ENCODE measurements around the gene CABP2. TPM values are rescaled to one million over a fixed set of nuclear protein-coding genes. Genes with fewer than 3 reads are reported as not detected.
"Not testable (repeated sequence)": the region's sequence is repeated elsewhere in the genome, so short reads cannot be mapped to it uniquely, and the experiment has no call there.

Gene CABP2
- total RNA-seq, 2 experiments from 2014 or later: not detected

DNA sequence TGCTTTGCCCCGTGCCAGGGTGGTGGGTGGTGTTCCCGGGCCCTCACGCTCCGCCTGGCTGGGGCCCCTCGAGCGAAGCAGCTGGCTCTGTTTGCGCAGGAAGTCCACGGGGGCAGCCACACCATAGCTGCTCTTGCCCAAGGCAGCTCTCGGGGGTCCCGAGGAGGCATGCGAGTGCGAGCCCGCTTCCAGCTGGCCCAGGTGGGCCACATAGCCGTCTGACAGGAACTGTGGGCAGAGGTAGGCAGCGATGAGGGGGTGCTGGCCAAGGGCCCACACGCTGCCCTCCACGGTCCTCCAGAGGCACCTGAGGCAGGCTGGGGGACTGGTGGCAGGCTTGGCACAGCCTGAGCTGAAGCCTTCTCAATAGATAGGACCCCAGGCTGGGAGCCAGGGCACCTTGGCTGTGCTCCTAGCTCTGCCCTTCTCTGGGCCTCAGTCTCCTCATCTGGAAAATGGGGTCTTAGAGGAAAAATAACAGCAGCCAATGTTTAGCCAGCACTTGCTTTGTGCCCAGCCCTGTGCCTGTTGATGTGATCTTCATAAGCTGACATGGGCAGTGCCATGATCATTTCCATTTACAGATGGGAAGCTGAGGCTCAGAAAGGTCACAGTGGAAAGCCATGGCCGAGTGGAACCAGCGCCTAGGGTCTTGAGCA is 31.0 kb downstream of the CABP2 start:
- CTCF ChIA-PET: interaction anchor here (1.3 kb wide), 1 partner anchor 146 kb away, joined by 3 read pairs; no protein-coding TSS in a partner anchor
- Mint-ChIP-seq H3K9me3 (ENCODE audit: low read depth) (no peaks in the 10 kb centered on the region), H3K36me3 (peaks cover 24% of the 10 kb centered on the region), H3K27ac (no peak overlapping the region), H3K27me3 (no peaks in the 10 kb centered on the region), H3K4me1 (peaks cover 22% of the 10 kb centered on the region), H3K4me3 (no peak overlapping the region)
- ATAC-seq (no peak), DNase-seq (no peak)

DNA sequence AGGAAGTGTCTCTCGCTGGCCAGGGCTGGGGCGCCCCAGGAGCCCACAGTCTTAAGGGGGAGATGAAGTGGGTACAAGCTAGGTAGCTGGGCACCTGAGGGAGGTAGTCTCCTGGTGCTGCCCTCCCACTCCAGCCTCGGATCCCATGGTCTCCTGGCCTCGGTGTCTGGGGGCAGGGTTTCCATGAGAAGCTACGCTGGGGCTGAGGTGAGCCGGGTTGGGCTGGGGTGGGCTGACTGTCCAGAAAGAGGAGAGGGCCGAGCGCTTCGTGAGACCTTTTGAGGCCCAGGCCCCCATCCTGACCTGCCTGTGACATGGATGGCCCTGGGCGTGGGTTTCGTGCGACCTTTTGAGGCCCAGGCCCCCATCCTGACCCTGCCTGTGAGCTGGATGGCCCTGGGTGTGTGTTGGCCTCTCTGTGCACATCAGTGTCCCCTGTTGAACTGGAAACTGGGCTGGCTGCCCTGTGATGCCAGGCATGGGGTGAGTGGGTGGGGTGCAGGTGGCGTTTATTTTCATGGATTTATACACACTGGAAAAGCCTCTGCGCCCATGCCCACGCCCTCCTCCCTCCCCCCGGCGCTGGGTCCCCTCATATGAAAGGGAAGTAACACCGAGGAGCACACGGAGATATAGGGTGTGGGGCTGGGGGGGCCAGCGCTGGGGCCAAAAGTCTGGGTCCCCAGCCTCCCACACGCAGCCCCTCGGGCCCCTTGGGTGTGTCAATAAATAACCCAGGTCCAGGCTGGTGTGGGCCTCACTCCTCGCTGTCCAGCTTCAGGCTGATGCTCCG is 31.8 kb downstream of the CABP2 start:
- ATAC-seq (no peak), DNase-seq (peak; percentile 40)
- Mint-ChIP-seq H3K4me3 (no peak overlapping the region), H3K27ac (no peak overlapping the region), H3K4me1 (peaks cover 29% of the 10 kb centered on the region), H3K9me3 (ENCODE audit: low read depth) (no peaks in the 10 kb centered on the region), H3K27me3 (no peaks in the 10 kb centered on the region), H3K36me3 (peaks cover 29% of the 10 kb centered on the region)
- CTCF ChIA-PET: interaction anchor here (1.0 to 1.3 kb wide), 2 partner anchors 145 to 229 kb away, joined by 3 read pairs; no protein-coding TSS in a partner anchor

DNA sequence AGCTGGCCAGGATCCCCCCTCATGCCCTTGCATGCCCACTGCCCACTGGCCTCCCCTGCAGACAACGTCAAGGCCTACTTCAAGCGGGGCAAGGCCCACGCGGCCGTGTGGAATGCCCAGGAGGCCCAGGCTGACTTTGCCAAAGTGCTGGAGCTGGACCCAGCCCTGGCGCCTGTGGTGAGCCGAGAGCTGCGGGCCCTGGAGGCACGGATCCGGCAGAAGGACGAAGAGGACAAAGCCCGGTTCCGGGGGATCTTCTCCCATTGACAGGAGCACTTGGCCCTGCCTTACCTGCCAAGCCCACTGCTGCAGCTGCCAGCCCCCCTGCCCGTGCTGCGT is 32.5 kb downstream of the CABP2 start:
- Mint-ChIP-seq H3K9me3 (ENCODE audit: low read depth) (no peaks in the 10 kb centered on the region), H3K4me1 (peaks cover 37% of the 10 kb centered on the region), H3K27ac (no peak overlapping the region), H3K4me3 (no peak overlapping the region), H3K27me3 (no peaks in the 10 kb centered on the region), H3K36me3 (peaks cover 31% of the 10 kb centered on the region)
- no peak for DNase-seq
- CTCF ChIA-PET: interaction anchor here (1.0 kb wide), 1 partner anchor 229 kb away, joined by 3 read pairs; no protein-coding TSS in a partner anchor
- ATAC-seq: no peak

DNA sequence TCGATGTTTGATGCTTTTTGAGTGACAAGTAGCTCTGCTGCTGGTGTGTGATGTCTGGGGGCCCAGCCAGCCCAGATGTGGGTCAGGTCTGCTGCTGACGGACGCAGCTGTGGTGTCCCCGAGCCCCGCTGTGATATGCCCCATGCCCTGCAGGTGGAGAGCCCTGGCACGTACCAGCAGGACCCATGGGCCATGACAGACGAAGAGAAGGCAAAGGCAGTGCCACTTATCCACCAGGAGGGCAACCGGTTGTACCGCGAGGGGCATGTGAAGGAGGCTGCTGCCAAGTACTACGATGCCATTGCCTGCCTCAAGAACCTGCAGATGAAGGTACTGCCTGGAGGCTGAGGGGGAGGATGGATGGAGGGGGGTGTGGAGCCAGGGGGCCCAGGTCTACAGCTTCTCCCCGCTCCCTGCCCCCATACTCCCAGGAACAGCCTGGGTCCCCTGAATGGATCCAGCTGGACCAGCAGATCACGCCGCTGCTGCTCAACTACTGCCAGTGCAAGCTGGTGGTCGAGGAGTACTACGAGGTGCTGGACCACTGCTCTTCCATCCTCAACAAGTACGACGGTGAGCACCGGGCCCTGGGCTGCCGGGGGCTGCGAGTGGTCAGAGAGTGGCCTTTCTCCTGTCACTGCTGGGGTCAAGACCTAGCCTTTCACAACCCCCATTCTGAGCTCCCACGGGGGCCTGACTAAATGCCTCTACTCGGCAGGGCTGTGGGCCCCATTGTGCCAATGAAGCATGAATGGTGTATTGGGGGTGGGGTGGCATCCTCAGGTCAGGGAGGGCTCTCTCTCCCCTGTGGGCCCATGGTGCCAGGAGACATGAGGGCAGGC is 33.1 kb downstream of the CABP2 start:
- peaks cover 40% of the 10 kb centered on the region for H3K4me1 Mint-ChIP-seq
- H3K27ac Mint-ChIP-seq: peak overlapping the region; percentile 73
- H3K27me3 Mint-ChIP-seq: no peaks in the 10 kb centered on the region
- peaks cover 33% of the 10 kb centered on the region for H3K36me3 Mint-ChIP-seq
- no peaks in the 10 kb centered on the region for H3K9me3 Mint-ChIP-seq (ENCODE audit: low read depth)
- CTCF ChIA-PET: interaction anchor here (1.0 to 1.3 kb wide), 2 partner anchors 12 to 228 kb away, joined by 3 read pairs; no protein-coding TSS in a partner anchor
- DNase-seq (no peak), ATAC-seq (no peak)
- no peak overlapping the region for H3K4me3 Mint-ChIP-seq

DNA sequence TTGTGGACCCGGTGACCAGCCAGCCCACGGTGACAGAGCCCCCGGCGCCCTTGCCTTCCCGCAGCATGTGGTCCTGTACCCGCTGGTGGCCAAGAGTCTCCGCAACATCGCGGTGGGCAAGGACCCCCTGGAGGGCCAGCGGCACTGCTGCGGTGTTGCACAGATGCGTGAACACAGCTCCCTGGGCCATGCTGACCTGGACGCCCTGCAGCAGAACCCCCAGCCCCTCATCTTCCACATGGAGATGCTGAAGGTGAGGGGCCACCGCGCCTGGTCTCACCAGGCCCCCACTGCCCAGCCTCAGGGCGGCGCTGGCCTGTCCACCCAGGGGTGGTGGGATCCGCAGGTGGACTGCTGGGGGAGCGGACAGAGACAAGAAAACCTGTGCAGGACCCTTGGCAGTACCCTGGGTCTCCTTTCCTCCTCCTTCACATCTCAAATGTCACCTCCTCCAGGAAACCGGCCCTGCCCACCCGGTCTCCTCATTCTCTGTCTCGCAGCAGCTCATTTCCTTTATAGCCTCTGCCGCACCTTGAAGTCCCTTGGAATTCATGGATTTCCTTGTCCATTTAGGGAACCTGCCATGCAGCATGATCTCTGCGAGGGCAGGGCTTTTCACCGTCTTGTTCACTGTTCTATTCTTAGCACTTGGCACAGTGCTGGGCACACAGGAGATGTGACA is 33.9 kb downstream of the CABP2 start:
- H3K4me1 Mint-ChIP-seq: peaks cover 47% of the 10 kb centered on the region
- H3K27ac Mint-ChIP-seq: peak overlapping the region; percentile 99
- H3K4me3 Mint-ChIP-seq: no peak overlapping the region
- H3K36me3 Mint-ChIP-seq: peaks cover 39% of the 10 kb centered on the region
- no peak for DNase-seq
- H3K9me3 Mint-ChIP-seq (ENCODE audit: low read depth): no peaks in the 10 kb centered on the region
- ATAC-seq: no peak
- no peaks in the 10 kb centered on the region for H3K27me3 Mint-ChIP-seq
- CTCF ChIA-PET: interaction anchor here (1.3 to 2.1 kb wide), 2 partner anchors 12 to 17 kb away, joined by 3 to 8 read pairs; partner anchors contain the start of gene PITPNM1

DNA sequence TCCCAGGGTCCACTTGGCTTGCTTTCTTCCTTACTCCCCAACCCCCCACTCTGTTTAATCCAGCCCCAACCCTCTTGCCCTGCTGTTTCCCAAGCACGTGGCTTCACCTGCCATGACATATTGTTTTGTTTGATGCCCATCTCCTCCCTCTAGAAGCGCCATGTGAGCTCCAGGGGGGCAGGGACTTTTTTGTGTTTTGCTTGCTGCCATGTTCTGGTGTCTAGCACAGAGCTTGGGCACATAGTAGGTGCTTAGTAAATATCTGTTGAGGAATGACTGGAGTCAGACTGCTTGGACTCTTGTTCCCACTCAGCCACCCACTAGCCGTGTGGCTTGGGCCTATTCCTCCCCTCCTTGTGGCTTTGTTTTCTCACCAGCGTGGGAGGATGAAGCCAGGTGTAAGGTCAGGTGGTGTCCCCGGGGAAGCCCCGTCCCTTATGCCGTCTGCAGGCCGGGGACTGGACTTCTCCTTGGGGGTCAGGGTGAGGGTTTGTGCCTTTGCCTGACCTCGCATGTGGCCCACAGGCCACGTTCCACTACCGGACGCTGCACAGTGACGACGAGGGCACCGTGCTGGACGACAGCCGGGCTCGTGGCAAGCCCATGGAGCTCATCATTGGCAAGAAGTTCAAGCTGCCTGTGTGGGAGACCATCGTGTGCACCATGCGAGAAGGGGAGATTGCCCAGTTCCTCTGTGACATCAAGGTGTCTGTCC is 36.6 kb downstream of the CABP2 start:
- H3K4me3 Mint-ChIP-seq: peak overlapping the region; percentile 80
- H3K9me3 Mint-ChIP-seq (ENCODE audit: low read depth): no peaks in the 10 kb centered on the region
- H3K27me3 Mint-ChIP-seq: no peaks in the 10 kb centered on the region
- peaks cover 67% of the 10 kb centered on the region for H3K4me1 Mint-ChIP-seq
- DNase-seq (peak; percentile 75), ATAC-seq (no peak)
- peak overlapping the region; percentile 99 for H3K27ac Mint-ChIP-seq
- CTCF ChIA-PET: interaction anchor here (1.0 to 3.6 kb wide), 10 partner anchors 18 to 128 kb away, joined by 3 to 19 read pairs (median 4); partner anchors contain the start of genes CDK2AP2, PITPNM1, PPP1CA and TBC1D10C
- H3K36me3 Mint-ChIP-seq: peaks cover 43% of the 10 kb centered on the region

DNA sequence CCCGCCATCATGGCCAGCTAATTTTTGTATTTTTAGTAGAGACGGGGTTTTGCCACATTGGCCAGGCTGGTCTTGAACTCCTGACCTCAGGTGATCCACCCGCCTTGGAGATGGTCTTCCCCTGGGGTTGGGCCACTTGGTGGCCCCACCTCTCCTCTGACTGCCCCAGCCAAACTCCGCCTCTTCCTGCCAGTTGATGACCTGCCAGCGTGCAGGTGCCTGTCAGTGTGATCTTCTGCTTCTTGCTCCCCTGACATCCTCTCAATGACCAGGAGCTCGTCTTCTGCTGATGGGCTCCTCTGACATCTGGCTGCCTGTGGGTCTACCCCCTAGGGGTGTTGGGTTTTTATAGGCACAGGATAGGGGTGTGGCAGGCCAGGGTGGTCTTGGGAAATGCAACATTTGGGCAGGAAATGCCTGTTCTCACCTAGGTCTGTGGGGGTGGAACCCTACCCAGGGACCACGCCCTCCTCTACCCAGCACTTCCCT is 37.3 kb downstream of the CABP2 start:
- Mint-ChIP-seq H3K4me1 (peaks cover 67% of the 10 kb centered on the region), H3K4me3 (peak overlapping the region; percentile 80), H3K36me3 (peaks cover 40% of the 10 kb centered on the region), H3K27ac (peak overlapping the region; percentile 99)
- not testable (repeated sequence) for H3K9me3 Mint-ChIP-seq (ENCODE audit: low read depth); H3K27me3 Mint-ChIP-seq
- ATAC-seq (peak; percentile 16), DNase-seq (peak; percentile 89)
- CTCF ChIA-PET: interaction anchor here (0.7 to 3.6 kb wide), 12 partner anchors 17 to 128 kb away, joined by 3 to 19 read pairs (median 4); partner anchors contain the start of genes CDK2AP2, PITPNM1, PPP1CA and TBC1D10C

DNA sequence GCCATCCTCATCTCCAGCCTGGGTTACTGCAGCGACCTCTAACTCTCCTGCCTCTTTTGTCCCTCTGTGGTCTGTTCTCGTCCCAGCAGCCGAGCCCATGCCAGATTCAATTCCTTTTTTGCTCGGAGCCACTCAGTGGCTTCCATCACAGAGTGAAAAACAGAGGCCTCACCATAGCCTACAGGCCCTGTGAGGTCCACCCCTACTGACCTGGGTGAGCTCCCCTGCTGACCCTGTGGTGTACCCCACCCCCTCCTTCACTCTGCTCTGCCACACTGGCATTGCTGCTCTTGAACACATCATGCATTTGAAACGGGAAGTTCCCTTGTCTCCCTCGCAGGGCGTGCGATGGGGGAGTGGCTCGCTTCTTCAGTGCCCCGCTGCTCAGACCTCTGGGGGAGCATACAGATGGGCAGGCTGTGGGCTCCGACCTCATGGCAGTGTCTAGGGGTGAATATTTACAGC is 38.4 kb downstream of the CABP2 start:
- H3K36me3 Mint-ChIP-seq: peaks cover 38% of the 10 kb centered on the region

DNA sequence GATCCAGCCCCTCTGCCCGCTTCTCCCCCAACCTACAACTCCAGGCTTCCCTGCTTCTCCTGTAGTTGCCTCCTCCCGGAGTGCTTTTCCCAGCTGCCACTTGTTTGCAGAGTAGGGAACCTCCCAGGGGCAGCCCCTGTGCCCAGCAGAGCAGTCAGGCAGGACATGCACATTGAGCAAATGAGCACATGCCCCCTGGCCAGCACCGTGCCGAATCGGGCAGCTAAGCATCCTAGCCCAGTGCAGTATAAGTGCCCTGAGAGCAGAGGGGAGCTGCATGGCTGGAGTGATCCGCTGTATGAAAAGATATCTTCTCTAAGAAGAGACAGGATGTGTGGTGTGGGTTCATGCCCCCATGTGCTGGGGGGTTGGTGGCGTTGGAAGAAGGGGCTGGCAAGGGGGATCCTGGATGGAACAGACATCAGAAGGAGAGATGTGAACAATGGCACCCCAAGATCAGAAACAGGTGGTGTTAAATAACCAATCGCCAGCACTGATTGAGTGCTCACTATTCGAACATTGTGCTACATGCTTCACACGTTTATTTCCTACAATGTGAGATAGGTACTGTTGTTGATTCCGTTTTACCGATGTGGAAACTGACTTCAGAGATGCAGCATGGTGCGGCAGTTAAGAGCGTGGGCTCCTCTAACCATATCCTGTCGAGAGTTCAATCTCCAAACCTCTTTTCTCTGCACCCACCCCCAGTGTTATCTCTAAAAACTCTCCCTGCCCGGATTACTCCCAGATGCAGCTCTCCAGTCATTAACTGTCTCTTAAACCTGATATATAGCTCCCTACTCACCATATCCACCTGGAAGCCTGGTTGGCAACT is 39.2 kb downstream of the CABP2 start:
- Mint-ChIP-seq H3K27ac (peak overlapping the region; percentile 99), H3K9me3 (ENCODE audit: low read depth) (no peaks in the 10 kb centered on the region), H3K36me3 (peaks cover 33% of the 10 kb centered on the region), H3K4me1 (peaks cover 62% of the 10 kb centered on the region), H3K4me3 (peak overlapping the region; percentile 80), H3K27me3 (peaks cover 4% of the 10 kb centered on the region)
- DNase-seq: peak; percentile 73
- CTCF ChIA-PET: interaction anchor here (1.1 to 3.6 kb wide), 10 partner anchors 11 to 82 kb away, joined by 3 to 19 read pairs (median 6); partner anchors contain the start of genes PITPNM1, PPP1CA, PTPRCAP and TMEM134
- peak; percentile 17 for ATAC-seq

More for the DNA sequence above, 38.4 kb downstream of the CABP2 start:
- CTCF ChIA-PET: interaction anchor here (1.1 to 3.6 kb wide), 6 partner anchors 16 to 83 kb away, joined by 4 to 19 read pairs (median 9); partner anchors contain the start of genes PITPNM1, PPP1CA and TMEM134
- DNase-seq (peak; percentile 87), ATAC-seq (peak; percentile 2)
- H3K27me3 Mint-ChIP-seq: peaks cover 1% of the 10 kb centered on the region
- peak overlapping the region; percentile 99 for H3K27ac Mint-ChIP-seq
- peaks cover 67% of the 10 kb centered on the region for H3K4me1 Mint-ChIP-seq
- no peaks in the 10 kb centered on the region for H3K9me3 Mint-ChIP-seq (ENCODE audit: low read depth)
- peak overlapping the region; percentile 80 for H3K4me3 Mint-ChIP-seq

DNA sequence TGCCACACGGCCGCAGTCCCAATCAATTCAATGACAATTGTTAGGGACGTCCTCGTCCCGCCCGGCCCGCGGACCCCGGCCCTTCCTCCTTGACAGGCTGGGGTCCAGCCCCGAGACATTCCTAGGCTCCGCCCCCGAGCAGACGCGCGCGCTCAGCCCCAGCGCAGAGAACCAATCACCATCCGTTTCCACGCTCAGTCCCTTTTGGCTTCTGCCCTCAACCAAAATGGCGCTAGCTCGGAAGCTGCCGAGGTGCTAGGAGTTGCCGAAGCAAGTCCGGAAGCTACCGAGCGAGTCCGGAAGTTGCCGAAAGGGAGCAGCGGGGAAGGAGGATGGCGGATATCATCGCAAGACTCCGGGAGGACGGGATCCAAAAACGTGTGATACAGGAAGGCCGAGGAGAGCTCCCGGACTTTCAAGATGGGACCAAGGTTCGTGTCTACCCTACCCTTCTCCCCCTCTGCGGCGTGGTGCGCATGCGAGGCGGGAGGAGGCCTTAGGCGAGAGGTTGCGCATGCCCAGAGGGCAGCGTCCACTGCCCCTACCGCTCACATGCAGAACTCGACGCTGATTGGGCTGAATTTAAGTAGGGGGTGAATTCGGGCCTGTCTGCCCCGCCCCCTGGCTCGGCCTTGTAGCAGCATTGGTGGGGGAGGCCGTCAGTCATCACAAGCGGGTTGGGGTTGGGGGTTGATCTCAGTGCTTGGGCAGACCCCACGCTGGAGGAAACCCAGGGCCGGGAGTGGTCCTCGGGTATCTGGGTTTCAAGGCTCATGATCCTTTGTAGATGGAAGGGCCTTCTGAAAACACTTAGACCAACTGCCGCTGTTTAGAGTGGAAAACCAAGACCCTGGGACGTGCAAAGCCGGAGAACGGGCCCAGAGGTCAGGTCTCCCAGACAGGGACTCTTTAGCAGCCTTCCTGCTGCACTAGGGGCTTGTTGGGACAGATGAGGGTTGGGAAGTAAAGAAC is 40.1 kb downstream of the CABP2 start, which contains the start of gene AIP:
AIP (plus strand) TSS at position 200 of the 972 bp plus-strand sequence; CDS start at position 333, 133 bp downstream.
- peaks cover 54% of the 10 kb centered on the region for H3K4me1 Mint-ChIP-seq
- peaks cover 4% of the 10 kb centered on the region for H3K27me3 Mint-ChIP-seq
- H3K36me3 Mint-ChIP-seq: peaks cover 26% of the 10 kb centered on the region
- peak within 1 kb of the TSS; percentile 80 for H3K4me3 Mint-ChIP-seq
- H3K27ac Mint-ChIP-seq: peak within 1 kb of the TSS; percentile 99
- peak; percentile 99 for DNase-seq
- CTCF ChIA-PET: interaction anchor here (0.7 to 3.6 kb wide), 9 partner anchors 10 to 81 kb away, joined by 3 to 19 read pairs (median 7); partner anchors contain the start of genes PITPNM1, PPP1CA, PTPRCAP and TMEM134
- no peaks in the 10 kb centered on the region for H3K9me3 Mint-ChIP-seq (ENCODE audit: low read depth)
- ATAC-seq: peak; percentile 81
